ENCODE data around the gene IQCK.

- TF ChIP-seq EZH2 (IDR thresholded peaks at IDR 0.05; ENCODE audit: borderline replicate concordance) (no peak), CTCF (IDR thresholded peaks at IDR 0.05; ENCODE audit: poor library complexity) (no peak)
These were observed 90.1 kb downstream of the IQCK start for GRCh38 chr16:19808061-19808641.

Measured in hepatocyte (in vitro differentiated cells).